ENCODE measurements around the gene EPM2AIP1. TPM values are rescaled to one million over a fixed set of nuclear protein-coding genes. Genes with fewer than 3 reads are reported as not detected.

EPM2AIP1 gene
- total and polyA plus RNA-seq, 9 of the 15 experiments (the other 6 are each of a cell fraction or from before 2014, with no cell fraction given) = 6.7 to 44.8 (median 25.2) TPM

DNA sequence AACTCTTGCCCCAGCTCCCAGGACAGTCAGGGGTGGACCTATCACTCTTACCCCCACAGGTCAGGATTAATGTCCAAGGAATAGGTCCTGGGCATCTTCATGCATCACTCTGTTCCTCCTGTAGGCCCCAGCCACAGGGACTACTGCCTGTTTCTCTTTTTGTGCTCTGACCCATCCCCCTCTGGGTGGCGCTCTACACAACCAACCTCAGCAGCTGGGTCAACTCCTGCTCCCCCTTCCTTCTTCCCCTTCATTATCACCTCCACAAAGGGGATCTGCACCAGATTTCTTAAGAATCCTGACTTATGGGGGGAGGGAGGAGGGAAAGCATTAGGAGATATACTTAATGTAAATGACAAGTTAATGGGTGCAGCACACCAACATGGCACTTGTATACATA is 35.9 kb downstream of the EPM2AIP1 start (continued):
- TF ChIP-seq, protein P1, sequence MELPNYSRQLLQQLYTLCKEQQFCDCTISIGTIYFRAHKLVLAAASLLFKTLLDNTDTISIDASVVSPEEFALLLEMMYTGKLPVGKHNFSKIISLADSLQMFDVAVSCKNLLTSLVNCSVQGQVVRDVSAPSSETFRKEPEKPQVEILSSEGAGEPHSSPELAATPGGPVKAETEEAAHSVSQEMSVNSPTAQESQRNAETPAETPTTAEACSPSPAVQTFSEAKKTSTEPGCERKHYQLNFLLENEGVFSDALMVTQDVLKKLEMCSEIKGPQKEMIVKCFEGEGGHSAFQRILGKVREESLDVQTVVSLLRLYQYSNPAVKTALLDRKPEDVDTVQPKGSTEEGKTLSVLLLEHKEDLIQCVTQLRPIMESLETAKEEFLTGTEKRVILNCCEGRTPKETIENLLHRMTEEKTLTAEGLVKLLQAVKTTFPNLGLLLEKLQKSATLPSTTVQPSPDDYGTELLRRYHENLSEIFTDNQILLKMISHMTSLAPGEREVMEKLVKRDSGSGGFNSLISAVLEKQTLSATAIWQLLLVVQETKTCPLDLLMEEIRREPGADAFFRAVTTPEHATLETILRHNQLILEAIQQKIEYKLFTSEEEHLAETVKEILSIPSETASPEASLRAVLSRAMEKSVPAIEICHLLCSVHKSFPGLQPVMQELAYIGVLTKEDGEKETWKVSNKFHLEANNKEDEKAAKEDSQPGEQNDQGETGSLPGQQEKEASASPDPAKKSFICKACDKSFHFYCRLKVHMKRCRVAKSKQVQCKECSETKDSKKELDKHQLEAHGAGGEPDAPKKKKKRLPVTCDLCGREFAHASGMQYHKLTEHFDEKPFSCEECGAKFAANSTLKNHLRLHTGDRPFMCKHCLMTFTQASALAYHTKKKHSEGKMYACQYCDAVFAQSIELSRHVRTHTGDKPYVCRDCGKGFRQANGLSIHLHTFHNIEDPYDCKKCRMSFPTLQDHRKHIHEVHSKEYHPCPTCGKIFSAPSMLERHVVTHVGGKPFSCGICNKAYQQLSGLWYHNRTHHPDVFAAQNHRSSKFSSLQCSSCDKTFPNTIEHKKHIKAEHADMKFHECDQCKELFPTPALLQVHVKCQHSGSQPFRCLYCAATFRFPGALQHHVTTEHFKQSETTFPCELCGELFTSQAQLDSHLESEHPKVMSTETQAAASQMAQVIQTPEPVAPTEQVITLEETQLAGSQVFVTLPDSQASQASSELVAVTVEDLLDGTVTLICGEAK (IDR thresholded peaks at IDR 0.05) = no peak
- TF ChIP-seq, protein P1 (CRISPR knock-in tag; IDR thresholded peaks at IDR 0.05) = no peak
- TF ChIP-seq ZNF121 (CRISPR knock-in tag; conservative IDR thresholded peaks at IDR 0.05) = no peak
- TF ChIP-seq SMARCE1 (IDR thresholded peaks at IDR 0.05) = no peak
- TF ChIP-seq SMAD2 (IDR thresholded peaks at IDR 0.05; ENCODE audit: low read depth, low read length) = no peak
- TF ChIP-seq, protein P2, sequence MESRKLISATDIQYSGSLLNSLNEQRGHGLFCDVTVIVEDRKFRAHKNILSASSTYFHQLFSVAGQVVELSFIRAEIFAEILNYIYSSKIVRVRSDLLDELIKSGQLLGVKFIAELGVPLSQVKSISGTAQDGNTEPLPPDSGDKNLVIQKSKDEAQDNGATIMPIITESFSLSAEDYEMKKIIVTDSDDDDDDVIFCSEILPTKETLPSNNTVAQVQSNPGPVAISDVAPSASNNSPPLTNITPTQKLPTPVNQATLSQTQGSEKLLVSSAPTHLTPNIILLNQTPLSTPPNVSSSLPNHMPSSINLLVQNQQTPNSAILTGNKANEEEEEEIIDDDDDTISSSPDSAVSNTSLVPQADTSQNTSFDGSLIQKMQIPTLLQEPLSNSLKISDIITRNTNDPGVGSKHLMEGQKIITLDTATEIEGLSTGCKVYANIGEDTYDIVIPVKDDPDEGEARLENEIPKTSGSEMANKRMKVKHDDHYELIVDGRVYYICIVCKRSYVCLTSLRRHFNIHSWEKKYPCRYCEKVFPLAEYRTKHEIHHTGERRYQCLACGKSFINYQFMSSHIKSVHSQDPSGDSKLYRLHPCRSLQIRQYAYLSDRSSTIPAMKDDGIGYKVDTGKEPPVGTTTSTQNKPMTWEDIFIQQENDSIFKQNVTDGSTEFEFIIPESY (CRISPR knock-in tag; IDR thresholded peaks at IDR 0.05) = peak; percentile 59; the same call in 1 of the 2 replicates
- TF ChIP-seq LARP7 (IDR thresholded peaks at IDR 0.05) = no peak
- no peak for TF ChIP-seq HCFC1 (IDR thresholded peaks at IDR 0.05; ENCODE audit: low read depth, low read length)
- no peak for TF ChIP-seq CBX8 (IDR thresholded peaks at IDR 0.05; ENCODE audit: borderline replicate concordance, extremely low read depth, low read depth, low read length, poor library complexity, severe bottlenecking)
- TF ChIP-seq ZNF445 (CRISPR knock-in tag; IDR thresholded peaks at IDR 0.05; ENCODE audit: low read depth) = no peak
- TF ChIP-seq, protein P3, sequence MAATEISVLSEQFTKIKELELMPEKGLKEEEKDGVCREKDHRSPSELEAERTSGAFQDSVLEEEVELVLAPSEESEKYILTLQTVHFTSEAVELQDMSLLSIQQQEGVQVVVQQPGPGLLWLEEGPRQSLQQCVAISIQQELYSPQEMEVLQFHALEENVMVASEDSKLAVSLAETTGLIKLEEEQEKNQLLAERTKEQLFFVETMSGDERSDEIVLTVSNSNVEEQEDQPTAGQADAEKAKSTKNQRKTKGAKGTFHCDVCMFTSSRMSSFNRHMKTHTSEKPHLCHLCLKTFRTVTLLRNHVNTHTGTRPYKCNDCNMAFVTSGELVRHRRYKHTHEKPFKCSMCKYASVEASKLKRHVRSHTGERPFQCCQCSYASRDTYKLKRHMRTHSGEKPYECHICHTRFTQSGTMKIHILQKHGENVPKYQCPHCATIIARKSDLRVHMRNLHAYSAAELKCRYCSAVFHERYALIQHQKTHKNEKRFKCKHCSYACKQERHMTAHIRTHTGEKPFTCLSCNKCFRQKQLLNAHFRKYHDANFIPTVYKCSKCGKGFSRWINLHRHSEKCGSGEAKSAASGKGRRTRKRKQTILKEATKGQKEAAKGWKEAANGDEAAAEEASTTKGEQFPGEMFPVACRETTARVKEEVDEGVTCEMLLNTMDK (IDR thresholded peaks at IDR 0.05; ENCODE audit: borderline replicate concordance, insufficient read depth, low read depth, low read length, poor library complexity, severe bottlenecking) = peak; percentile 50
- TF ChIP-seq NCOA2 (IDR thresholded peaks at IDR 0.05; ENCODE audit: partially characterized antibody in 2 of 2) = no peak
- TF ChIP-seq ZNF232 (CRISPR knock-in tag; IDR thresholded peaks at IDR 0.05) = no peak
- TF ChIP-seq ZNF217 (CRISPR knock-in tag; IDR thresholded peaks at IDR 0.05) = no peak
- no peak for TF ChIP-seq POLR2G (IDR thresholded peaks at IDR 0.05; ENCODE audit: low read depth, low read length)
